Endothelial cell of umbilical vein (primary cell): Measurements from ENCODE around the gene LRRC4B. TPM values are rescaled to one million over a fixed set of nuclear protein-coding genes. Genes with fewer than 3 reads are reported as not detected.

ENCODE experiments used
- BruUV-seq: library from RNA; stranded (reverse); fragments of 400-500 nt; replicated peaks from 2 replicates; lab custom pipeline; 2021; lab: Mats Ljungman, UMichigan
- CTCF ChIA-PET: fragments of 300-600, 350-600 bp; sonication (Branson Sonifier 250); formaldehyde crosslinking; loops from one replicate; lab custom pipeline; 2021; ENCODE audit warnings: antibody characterized with exemption, inconsistent platforms; lab: Charles Lee
- POLR2A ChIA-PET: fragments of 300-600, 350-600 bp; sonication (Branson Sonifier 250); formaldehyde crosslinking; loops from one replicate; lab custom pipeline; 2021; ENCODE audit warnings: antibody characterized with exemption, inconsistent platforms; lab: Charles Lee
- DNase-seq: peaks from one replicate; pipeline ENCODE4 v3.0.0-alpha.2; 2011; ENCODE audit warnings: low read depth, low spot score
- FAIRE-seq: peaks from 2 replicates; lab custom pipeline; 2011; peaks lifted over from hg19 to GRCh38; lab: Jason Lieb, UNC
- H2AFZ ChIP-seq: 2 replicates; pipeline ENCODE4 v1.6.0; 2012; ENCODE audit warnings: low read depth, low read length, control low read depth, inconsistent platforms
- H3K27ac ChIP-seq: 2 replicates; pipeline ENCODE4 v1.5.1; 2011; ENCODE audit warnings: low read depth, mild to moderate bottlenecking, control low read depth, low read length, moderate library complexity; ENCODE audit not compliant: insufficient read depth
- H3K27me3 ChIP-seq, 2 experiments: 2 replicates each; pipeline versions ENCODE4 v1.6.0 to v1.6.1; 2011; ENCODE audit warnings: low read length in 2 of 2, mixed read lengths in 1 of 2; ENCODE audit not compliant: control insufficient read depth in 2 of 2, insufficient read depth in 2 of 2
- H3K36me3 ChIP-seq, 2 experiments: 2 replicates in 1 of 2; 3 replicates in 1 of 2; pipeline ENCODE4 v1.5.1; 2011; ENCODE audit warnings: low read length in 2 of 2, mild to moderate bottlenecking in 1 of 2, moderate library complexity in 1 of 2; ENCODE audit not compliant: control insufficient read depth in 2 of 2, insufficient read depth in 2 of 2; ENCODE audit errors: extremely low read depth in 1 of 2
- H3K4me1 ChIP-seq: 3 replicates; pipeline ENCODE4 v1.5.1; 2011; ENCODE audit warnings: mild to moderate bottlenecking, low read length; ENCODE audit not compliant: control insufficient read depth, insufficient read depth; ENCODE audit errors: extremely low read depth
- H3K4me2 ChIP-seq: 2 replicates; pipeline ENCODE4 v1.6.1; 2011; ENCODE audit warnings: low read length, control low read depth, mixed read lengths; ENCODE audit not compliant: insufficient read depth
- H3K4me3 ChIP-seq, 3 experiments: fragments of 200-600 bp in 1 of 3; sonication (generic), shearing (Covaris generic) in 1 of 3; replicated peaks in 1 of 3; 2 replicates each; pipeline ENCODE4 v1.5.1; 2011 to 2016; ENCODE audit warnings: control low read depth in 3 of 3, low read length in 3 of 3, mild to moderate bottlenecking in 2 of 3, inconsistent platforms in 1 of 3, low read depth in 1 of 3, moderate library complexity in 1 of 3; ENCODE audit not compliant: insufficient read depth in 1 of 3
- H3K79me2 ChIP-seq: 2 replicates; pipeline ENCODE4 v1.6.0; 2012; ENCODE audit warnings: low read length, inconsistent platforms; ENCODE audit not compliant: control insufficient read depth, insufficient read depth
- H3K9ac ChIP-seq: replicated peaks from 2 replicates; pipeline ENCODE3; 2011; ENCODE audit warnings: low read length, control low read depth; ENCODE audit not compliant: insufficient read depth; ENCODE audit errors: extremely low read depth
- H3K9me1 ChIP-seq: replicated peaks from 3 replicates; pipeline ENCODE4 v1.6.0; 2011; ENCODE audit warnings: mild to moderate bottlenecking, low read length; ENCODE audit not compliant: control insufficient read depth, insufficient read depth; ENCODE audit errors: extremely low read depth
- H3K9me3 ChIP-seq: replicated peaks from 2 replicates; pipeline ENCODE4 v1.5.1; 2012; ENCODE audit warnings: low read length, inconsistent platforms; ENCODE audit not compliant: control insufficient read depth, insufficient read depth
- H4K20me1 ChIP-seq: replicated peaks from 2 replicates; pipeline ENCODE3; 2011; ENCODE audit warnings: mild to moderate bottlenecking, low read length; ENCODE audit not compliant: control insufficient read depth, insufficient read depth; ENCODE audit errors: extremely low read depth
- CTCF ChIP-seq, 2 donors: IDR thresholded peaks; 1 replicate in 1 of 2; 2 replicates in 1 of 2; pipeline ENCODE4 v1.5.1; 2011; ENCODE audit warnings: low read length in 2 of 2, mild to moderate bottlenecking in 2 of 2, moderate library complexity in 2 of 2, control low read depth in 1 of 2, inconsistent platforms in 1 of 2, low read depth in 1 of 2; ENCODE audit not compliant: insufficient read depth in 1 of 2; ENCODE audit errors: extremely low read depth in 1 of 2
- FOS ChIP-seq: IDR thresholded peaks from 2 replicates; pipeline ENCODE4 v1.6.1; 2011; ENCODE audit warnings: mild to moderate bottlenecking, low read length, moderate library complexity, borderline replicate concordance; ENCODE audit not compliant: insufficient read depth
- GATA2 ChIP-seq: IDR thresholded peaks from 2 replicates; pipeline ENCODE4 v1.7.0; 2011; ENCODE audit warnings: low read depth, mild to moderate bottlenecking, moderate library complexity, mixed read lengths, low read length; ENCODE audit not compliant: insufficient read length, insufficient read depth
- MYC ChIP-seq: IDR thresholded peaks from one replicate; pipeline ENCODE4 v1.6.1; 2011; ENCODE audit warnings: mild to moderate bottlenecking, low read depth, low read length
- POLR2A ChIP-seq: IDR thresholded peaks from 2 replicates; pipeline ENCODE4 v1.6.1; 2012; ENCODE audit warnings: low read depth, mild to moderate bottlenecking, control low read depth, low read length
- dilution Hi-C: fragments of 300-500 bp; cut with MboI; formaldehyde crosslinking; loops from one replicate; pipeline ENCODE4 v1.15.0; 2019; ENCODE audit warnings: low sequenced_read_pairs; ENCODE audit not compliant: extremely low pct_ligation_motif_present
- intact Hi-C: fragments of 100-400 bp; cut with micrococcal nuclease; formaldehyde crosslinking; loops from one replicate; pipeline ENCODE4 v1.10.0; 2022
- polyA plus RNA-seq, 4 experiments: library from polyadenylated mRNA; depleted of rRNA in 3 of 4; stranded (reverse) in 3 of 4; unstranded in 1 of 4; fragments of >200 nt; gene quantifications; 2 replicates each; pipeline versions ENCODE4 v1.2.1 to v1.2.3, GENCODE V29; 2011 to 2012; ENCODE audit warnings: missing spikeins in 1 of 4
- total RNA-seq: library from RNA; stranded (reverse); gene quantifications from 2 replicates; pipeline ENCODE4 v1.2.3, GENCODE V29; 2021

Gene LRRC4B
- total and polyA plus RNA-seq, 2 donors (not counting 3 experiments of a cell fraction or from before 2014, with no cell fraction given) = 0.08 TPM; not detected in 1

- intact Hi-C loops = no loop called here
- no peaks in the 10 kb centered on the region for H3K79me2 ChIP-seq
- dilution Hi-C loops = no loop called here
- ChIA-PET POLR2A (no interaction called here), CTCF (interaction anchor here (0.5 kb wide), 1 partner anchor 30 kb away, joined by 3 read pairs; no protein-coding TSS in a partner anchor)
- no peaks in the 10 kb centered on the region for H3K9me3 ChIP-seq
- no peak overlapping the region for H2AFZ ChIP-seq
- H3K27me3 ChIP-seq = no peaks in the 10 kb centered on the region
- no peak overlapping the region for H3K4me2 ChIP-seq
- FAIRE-seq = no peak
- H3K9ac ChIP-seq = no peak overlapping the region
- H3K9me1 ChIP-seq = no peaks in the 10 kb centered on the region
- peaks cover 7% of the 10 kb centered on the region for H3K4me1 ChIP-seq
- no peak for TF ChIP-seq POLR2A
- H4K20me1 ChIP-seq = no peaks in the 10 kb centered on the region
- no peak overlapping the region for H3K27ac ChIP-seq
- H3K36me3 ChIP-seq = no peaks in the 10 kb centered on the region
- H3K4me3 ChIP-seq = no peak overlapping the region
- BruUV-seq = no TSS peak
- no peak for DNase-seq
Measured at GRCh38 chr19:50512999-50513745, 55.1 kb downstream of the LRRC4B start.

- Histone ChIP-seq H3K9me3 (no peaks in the 10 kb centered on the region), H3K9ac (no peak overlapping the region), H3K9me1 (no peaks in the 10 kb centered on the region), H2AFZ (no peak overlapping the region), H3K36me3 (no peaks in the 10 kb centered on the region), H3K27me3 (no peaks in the 10 kb centered on the region), H4K20me1 (no peaks in the 10 kb centered on the region), H3K4me1 (peaks cover 7% of the 10 kb centered on the region), H3K79me2 (no peaks in the 10 kb centered on the region), H3K4me2 (no peak overlapping the region), H3K27ac (no peak overlapping the region), H3K4me3 (no peak overlapping the region)
- BruUV-seq = no TSS peak
- POLR2A ChIA-PET = no interaction called here
- DNase-seq = no peak
- FAIRE-seq = no peak
- CTCF ChIA-PET = interaction anchor here (1.7 kb wide), 2 partner anchors 25 to 144 kb away, joined by 6 to 10 read pairs; no protein-coding TSS in a partner anchor
- intact Hi-C loops = no loop called here
- dilution Hi-C loops = no loop called here
- no peak for TF ChIP-seq CTCF (IDR thresholded peaks at IDR 0.05; ENCODE audit: extremely low read depth in 1 of 2, insufficient read depth in 1 of 2, low read depth in 1 of 2, low read length in 2 of 2)
- TF ChIP-seq POLR2A = no peak
- no peak for TF ChIP-seq MYC
- no peak for TF ChIP-seq FOS
- no peak for TF ChIP-seq GATA2
Measured at GRCh38 chr19:50512112-50512998, 55.9 kb downstream of the LRRC4B start.
